Prostate gland (tissue), 2 donors: Measurements from ENCODE around the gene CYP27A1. TPM values are rescaled to one million over a fixed set of nuclear protein-coding genes. Genes with fewer than 3 reads are reported as not detected.

Source experiments
- DNase-seq: peaks from one replicate; pipeline ENCODE4 v3.0.0-alpha.2; 2019; ENCODE audit warnings: low spot score
- H3K27ac ChIP-seq, 2 donors: fragments of 200-600 bp; sonication (generic); 2 replicates each; pipeline ENCODE4 v1.5.1; 2017 to 2019
- H3K27me3 ChIP-seq: fragments of 200-600 bp; sonication (generic); replicated peaks from 2 replicates; pipeline ENCODE4 v1.5.1; 2019; ENCODE audit not compliant: insufficient read depth
- H3K36me3 ChIP-seq, 2 donors: fragments of 200-600 bp; sonication (generic); 1 replicate in 1 of 2; 2 replicates in 1 of 2; pipeline versions ENCODE4 v1.5.1 to v1.8.1; 2017 to 2019
- H3K4me1 ChIP-seq: fragments of 200-600 bp; sonication (generic); replicated peaks from 2 replicates; pipeline ENCODE4 v1.5.1; 2019
- H3K4me3 ChIP-seq, 2 donors: fragments of 200-600 bp; sonication (generic); 2 replicates each; pipeline ENCODE4 v1.5.1; 2017 to 2019
- H3K9me3 ChIP-seq: fragments of 200-600 bp; sonication (generic); 2 replicates; pipeline ENCODE4 v1.5.1; 2017
- POLR2A ChIP-seq: fragments of 450-650 bp; IDR thresholded peaks from one replicate; pipeline ENCODE4 v1.6.1; 2016; ENCODE audit warnings: antibody characterized with exemption, mild to moderate bottlenecking
- POLR2AphosphoS5 ChIP-seq: sonication (generic); formaldehyde crosslinking; IDR thresholded peaks from one replicate; pipeline ENCODE4 v1.6.1; 2017; ENCODE audit warnings: antibody characterized with exemption
- WGBS: methylation state at CpG from one replicate; pipeline ENCODE4 v1.1.5; 2018; 5-methylcytosine and 5-hydroxymethylcytosine counted together
- intact Hi-C: fragments of 100-400 bp; cut with DNase I; formaldehyde crosslinking; loops from one replicate; pipeline ENCODE4 v1.14.2; 2022
- total RNA-seq, 2 donors: library from RNA; depleted of rRNA; stranded (reverse); fragments of >200 nt; gene quantifications; one replicate each; pipeline ENCODE4 v1.1.0, GENCODE V29; 2016
- TF ChIP-seq, protein P1 (sequence below), 4 experiments: fragments of 200-600 bp in 2 of 4; fragments of 450-650 bp in 2 of 4; sonication (generic) in 2 of 4; IDR thresholded peaks; 1 replicate in 3 of 4; 2 replicates in 1 of 4; pipeline ENCODE4 v1.5.1; 2016 to 2019; ENCODE audit warnings: antibody characterized with exemption in 4 of 4, mild to moderate bottlenecking in 2 of 4, moderate library complexity in 2 of 4

The CYP27A1 gene
- total RNA-seq, 2 donors from 2014 or later, result 97.7 to 98.3 TPM

DNA sequence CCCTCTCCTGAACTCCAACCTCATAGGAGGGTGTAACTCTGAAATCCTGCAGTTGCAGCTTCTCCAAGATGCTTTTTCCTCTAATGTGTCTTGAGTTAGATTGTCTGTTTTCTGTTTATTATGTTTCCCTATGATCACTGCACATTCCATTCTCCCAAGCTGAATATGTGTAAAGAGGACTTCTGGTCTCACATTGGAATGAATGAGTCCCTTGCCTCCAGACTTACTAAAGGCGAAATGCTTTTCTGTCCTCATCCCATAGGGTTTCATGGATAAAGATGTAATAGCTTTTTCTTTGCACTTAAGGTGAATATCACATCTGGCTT is 35.5 kb upstream of the CYP27A1 start:
- no peak for DNase-seq
- H3K4me1 ChIP-seq, result no peaks in the 10 kb centered on the region
- no peak overlapping the region for H3K4me3 ChIP-seq
- no peaks in the 10 kb centered on the region for H3K27me3 ChIP-seq
- WGBS, result 96% methylated on average over 1 of the region's 1 CpG
- H3K36me3 ChIP-seq, result peaks cover 4 to 6% of the 10 kb centered on the region in 2 donors
- peak overlapping the region in 1 of 2 donors; percentile 52 for H3K27ac ChIP-seq
- intact Hi-C loops, result no loop called here
- TF ChIP-seq POLR2AphosphoS5 (no peak), POLR2A (no peak)
- TF ChIP-seq, protein P1, sequence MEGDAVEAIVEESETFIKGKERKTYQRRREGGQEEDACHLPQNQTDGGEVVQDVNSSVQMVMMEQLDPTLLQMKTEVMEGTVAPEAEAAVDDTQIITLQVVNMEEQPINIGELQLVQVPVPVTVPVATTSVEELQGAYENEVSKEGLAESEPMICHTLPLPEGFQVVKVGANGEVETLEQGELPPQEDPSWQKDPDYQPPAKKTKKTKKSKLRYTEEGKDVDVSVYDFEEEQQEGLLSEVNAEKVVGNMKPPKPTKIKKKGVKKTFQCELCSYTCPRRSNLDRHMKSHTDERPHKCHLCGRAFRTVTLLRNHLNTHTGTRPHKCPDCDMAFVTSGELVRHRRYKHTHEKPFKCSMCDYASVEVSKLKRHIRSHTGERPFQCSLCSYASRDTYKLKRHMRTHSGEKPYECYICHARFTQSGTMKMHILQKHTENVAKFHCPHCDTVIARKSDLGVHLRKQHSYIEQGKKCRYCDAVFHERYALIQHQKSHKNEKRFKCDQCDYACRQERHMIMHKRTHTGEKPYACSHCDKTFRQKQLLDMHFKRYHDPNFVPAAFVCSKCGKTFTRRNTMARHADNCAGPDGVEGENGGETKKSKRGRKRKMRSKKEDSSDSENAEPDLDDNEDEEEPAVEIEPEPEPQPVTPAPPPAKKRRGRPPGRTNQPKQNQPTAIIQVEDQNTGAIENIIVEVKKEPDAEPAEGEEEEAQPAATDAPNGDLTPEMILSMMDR (IDR thresholded peaks at IDR 0.05), result no peak
- no peaks in the 10 kb centered on the region for H3K9me3 ChIP-seq

DNA sequence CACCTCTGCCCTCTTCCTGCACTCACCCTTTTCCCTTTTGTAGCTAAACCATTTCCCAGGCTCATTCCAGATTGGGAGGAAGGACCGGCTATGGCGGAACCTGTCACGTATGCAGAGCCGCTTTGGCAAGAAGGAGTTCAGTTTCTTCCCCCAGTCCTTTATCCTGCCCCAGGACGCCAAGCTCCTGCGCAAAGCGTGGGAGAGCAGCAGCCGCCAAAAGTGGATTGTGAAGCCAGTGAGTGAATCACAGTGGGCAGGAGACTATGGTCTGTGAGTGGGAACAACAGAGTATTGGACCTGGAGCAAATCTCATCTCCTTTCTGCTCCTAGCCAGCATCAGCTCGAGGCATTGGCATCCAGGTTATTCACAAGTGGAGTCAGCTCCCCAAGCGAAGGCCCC is 35.0 kb upstream of the CYP27A1 start:
- Histone ChIP-seq H3K4me1 (no peaks in the 10 kb centered on the region), H3K27me3 (no peaks in the 10 kb centered on the region), H3K9me3 (no peaks in the 10 kb centered on the region), H3K36me3 (peaks cover 4 to 6% of the 10 kb centered on the region in 2 donors), H3K27ac (no peak overlapping the region), H3K4me3 (no peak overlapping the region)
- no peak for TF ChIP-seq POLR2AphosphoS5
- TF ChIP-seq, protein P1 (IDR thresholded peaks at IDR 0.05), result no peak
- TF ChIP-seq POLR2A, result no peak
- DNase-seq, result no peak
- intact Hi-C loops, result no loop called here
- WGBS, result 93% methylated on average over 10 of the region's 10 CpGs

DNA sequence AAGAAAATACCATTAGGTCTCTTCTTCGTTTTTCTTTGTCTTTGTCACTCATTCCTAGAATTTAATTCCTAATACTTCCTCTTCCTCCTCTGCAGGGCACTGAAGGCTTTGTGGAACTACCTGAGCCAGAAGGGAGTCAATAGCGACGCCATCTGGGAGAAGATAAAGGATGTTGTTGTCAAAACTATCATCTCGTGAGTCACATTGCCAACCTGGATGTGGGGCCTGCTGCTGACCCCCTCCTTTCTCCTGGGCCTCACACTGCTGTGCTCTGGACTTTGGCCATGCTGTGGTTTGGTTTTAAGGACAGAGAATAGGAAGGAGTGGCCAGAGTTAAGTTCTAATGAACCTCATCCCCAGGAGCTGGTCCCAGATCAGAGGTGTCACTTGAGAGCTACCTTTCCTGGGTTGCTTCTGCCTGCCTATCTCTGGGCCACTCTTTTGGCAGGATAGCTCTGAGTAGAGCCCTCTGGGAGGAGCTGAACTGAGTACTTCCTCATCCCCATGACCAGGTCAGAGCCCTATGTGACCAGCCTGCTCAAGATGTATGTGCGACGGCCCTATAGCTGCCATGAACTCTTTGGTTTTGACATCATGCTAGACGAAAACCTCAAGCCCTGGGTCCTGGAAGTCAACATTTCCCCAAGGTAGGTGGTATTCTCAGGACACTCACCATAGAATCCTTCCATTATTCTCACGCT is 33.1 kb upstream of the CYP27A1 start:
- H3K4me3 ChIP-seq, result no peak overlapping the region
- no peak for DNase-seq
- TF ChIP-seq, protein P1 (IDR thresholded peaks at IDR 0.05), result no peak
- TF ChIP-seq POLR2A (no peak), POLR2AphosphoS5 (no peak)
- no peak overlapping the region for H3K27ac ChIP-seq
- H3K9me3 ChIP-seq, result no peaks in the 10 kb centered on the region
- WGBS, result 95% methylated on average over 8 of the region's 8 CpGs
- H3K4me1 ChIP-seq, result no peaks in the 10 kb centered on the region
- peaks cover 4 to 6% of the 10 kb centered on the region in 2 donors for H3K36me3 ChIP-seq
- intact Hi-C loops, result no loop called here
- H3K27me3 ChIP-seq, result no peaks in the 10 kb centered on the region

DNA sequence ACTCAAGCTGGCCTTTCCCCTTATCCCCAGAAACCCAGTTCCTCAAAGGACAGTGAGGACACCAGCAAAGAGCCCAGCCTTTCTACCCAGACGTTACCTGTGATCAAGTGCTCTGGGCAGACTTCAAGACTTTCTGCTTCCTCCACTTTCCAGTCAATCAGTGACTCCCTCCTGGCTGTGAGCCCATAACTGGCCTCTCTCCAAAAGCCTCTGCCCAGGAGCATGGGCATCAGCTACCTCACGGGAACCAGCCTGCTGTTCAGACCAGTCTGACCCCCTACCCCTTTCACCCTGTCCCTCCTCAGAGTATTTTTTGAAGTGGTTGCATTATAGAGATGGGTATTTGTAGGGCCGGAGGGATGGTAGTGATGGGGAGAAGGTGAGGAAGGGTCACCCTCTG is 27.7 kb upstream of the CYP27A1 start:
- DNase-seq, result peak; percentile 27
- Histone ChIP-seq H3K4me3 (no peak overlapping the region), H3K9me3 (no peaks in the 10 kb centered on the region), H3K27me3 (no peaks in the 10 kb centered on the region), H3K27ac (no peak overlapping the region), H3K36me3 (peaks cover 0 to 2% of the 10 kb centered on the region in 2 donors), H3K4me1 (no peaks in the 10 kb centered on the region)
- intact Hi-C loops, result no loop called here
- TF ChIP-seq POLR2AphosphoS5 (no peak), POLR2A (no peak)
- TF ChIP-seq, protein P1 (IDR thresholded peaks at IDR 0.05), result no peak
- 66% methylated on average over 3 of the region's 3 CpGs for WGBS

DNA sequence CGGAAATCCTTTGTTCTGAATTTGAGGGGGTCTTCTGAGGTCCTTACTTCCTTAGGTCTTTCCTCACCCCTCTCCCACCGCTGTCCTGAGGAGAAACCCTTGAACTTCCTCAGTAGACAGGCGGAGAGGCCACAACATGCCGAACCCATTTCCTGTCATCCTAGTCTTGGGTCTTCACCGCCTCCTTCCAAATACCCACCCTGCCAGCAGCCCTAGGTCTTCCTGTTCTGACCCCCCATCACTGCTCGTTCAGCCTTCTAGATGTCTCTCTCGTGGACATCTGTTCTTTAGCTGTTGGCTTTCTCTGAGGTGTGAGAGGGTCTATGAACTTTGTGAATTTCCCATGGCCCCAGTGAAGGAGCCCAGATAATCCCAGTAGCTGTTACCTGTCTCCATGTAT is 27.2 kb upstream of the CYP27A1 start:
- H3K36me3 ChIP-seq, result no peaks in the 10 kb centered on the region
- WGBS, result 96% methylated on average over 7 of the region's 7 CpGs
- TF ChIP-seq, protein P1 (IDR thresholded peaks at IDR 0.05), result no peak

More for the DNA sequence above, 27.2 kb upstream of the CYP27A1 start:
- H3K27ac ChIP-seq, result no peak overlapping the region
- no peaks in the 10 kb centered on the region for H3K9me3 ChIP-seq
- no peaks in the 10 kb centered on the region for H3K27me3 ChIP-seq
- no peaks in the 10 kb centered on the region for H3K4me1 ChIP-seq
- H3K4me3 ChIP-seq, result no peak overlapping the region
- no peak for DNase-seq
- intact Hi-C loops, result no loop called here
